Measurements from ENCODE around the gene FRMD4A.

GRCh38 chr10:14137391-14137790, 193.3 kb downstream of the FRMD4A start:
- no peak for TF ChIP-seq CTCF (IDR thresholded peaks at IDR 0.05)
- TF ChIP-seq EZH2phosphoT487 (IDR thresholded peaks at IDR 0.05; ENCODE audit: borderline replicate concordance, low read depth): no peak
